NB4 (cell line): ENCODE measurements around the gene GAB3.

ENCODE experiments used
- CTCF ChIP-seq: IDR thresholded peaks from one replicate; pipeline ENCODE4 v1.5.1; 2012; ENCODE audit warnings: low read depth, low read length
- MAX ChIP-seq: IDR thresholded peaks from 2 replicates; pipeline ENCODE4 v1.6.1; 2011; ENCODE audit warnings: low read depth, low read length
- POLR2A ChIP-seq: IDR thresholded peaks from 2 replicates; pipeline ENCODE4 v1.6.1; 2011; ENCODE audit warnings: mild to moderate bottlenecking; ENCODE audit not compliant: insufficient read length; ENCODE audit errors: extremely low read depth

- no peak for TF ChIP-seq CTCF
- TF ChIP-seq MAX, result no peak
- TF ChIP-seq POLR2A, result no peak
These were observed 41.1 kb upstream of the GAB3 start for GRCh38 chrX:154791939-154792338.
